Keratinocyte (primary cell): ENCODE data around the gene TRAF2. TPM values are rescaled to one million over a fixed set of nuclear protein-coding genes. Genes with fewer than 3 reads are reported as not detected.

Source experiments
- DNase-seq: peaks from one replicate; pipeline ENCODE4 v3.0.0-alpha.2; 2011; ENCODE audit warnings: low read depth, missing footprints, low spot score
- FAIRE-seq: peaks from 2 replicates; lab custom pipeline; 2011; peaks lifted over from hg19 to GRCh38; lab: Jason Lieb, UNC
- H2AFZ ChIP-seq: 2 replicates; pipeline ENCODE4 v1.6.0; 2012; ENCODE audit warnings: low read length, control low read depth, inconsistent platforms; ENCODE audit not compliant: control insufficient read depth
- H3K27ac ChIP-seq: 2 replicates; pipeline ENCODE4 v1.5.1; 2011; ENCODE audit warnings: low read length; ENCODE audit not compliant: control insufficient read depth, insufficient read depth
- H3K27me3 ChIP-seq: 3 replicates; pipeline ENCODE4 v1.6.0; 2011; ENCODE audit warnings: low read length; ENCODE audit not compliant: control insufficient read depth, insufficient read depth; ENCODE audit errors: extremely low read depth
- H3K36me3 ChIP-seq, 2 experiments: 2 replicates in 1 of 2; 3 replicates in 1 of 2; pipeline ENCODE4 v1.5.1; 2011; ENCODE audit warnings: low read length in 2 of 2, mild to moderate bottlenecking in 1 of 2; ENCODE audit not compliant: control insufficient read depth in 2 of 2, insufficient read depth in 2 of 2; ENCODE audit errors: extremely low read depth in 1 of 2
- H3K4me1 ChIP-seq: 3 replicates; pipeline ENCODE4 v1.5.1; 2011; ENCODE audit warnings: low read length; ENCODE audit not compliant: control insufficient read depth, insufficient read depth; ENCODE audit errors: extremely low read depth
- H3K4me2 ChIP-seq: 3 replicates; pipeline ENCODE4 v1.6.0; 2011; ENCODE audit warnings: low read depth, low read length; ENCODE audit not compliant: control insufficient read depth, insufficient read depth; ENCODE audit errors: extremely low read depth
- H3K4me3 ChIP-seq, 3 experiments: fragments of 200-600 bp in 1 of 3; sonication (generic) in 1 of 3; 2 replicates in 2 of 3; 3 replicates in 1 of 3; pipeline ENCODE4 v1.5.1; 2011 to 2016; ENCODE audit warnings: low read length in 3 of 3, mild to moderate bottlenecking in 3 of 3, control low read depth in 2 of 3, inconsistent platforms in 1 of 3, low read depth in 1 of 3, mixed read lengths in 1 of 3, mixed run types in 1 of 3, moderate library complexity in 1 of 3; ENCODE audit not compliant: control insufficient read depth in 2 of 3, insufficient read depth in 2 of 3; ENCODE audit errors: extremely low read depth in 1 of 3
- H3K79me2 ChIP-seq: 2 replicates; pipeline ENCODE4 v1.6.0; 2012; ENCODE audit warnings: low read length; ENCODE audit not compliant: control insufficient read depth, insufficient read depth
- H3K9ac ChIP-seq: 3 replicates; pipeline ENCODE4 v1.6.0; 2011; ENCODE audit warnings: low read length; ENCODE audit not compliant: control insufficient read depth, insufficient read depth; ENCODE audit errors: extremely low read depth
- H3K9me1 ChIP-seq: 3 replicates; pipeline ENCODE4 v1.6.0; 2011; ENCODE audit warnings: low read length; ENCODE audit not compliant: control insufficient read depth, insufficient read depth; ENCODE audit errors: extremely low read depth
- H3K9me3 ChIP-seq: 2 replicates; pipeline ENCODE4 v1.5.1; 2012; ENCODE audit warnings: low read depth, low read length; ENCODE audit not compliant: control insufficient read depth
- H4K20me1 ChIP-seq: 3 replicates; pipeline ENCODE4 v1.6.0; 2011; ENCODE audit warnings: low read length; ENCODE audit not compliant: control insufficient read depth, insufficient read depth; ENCODE audit errors: extremely low read depth
- CTCF ChIP-seq, 3 experiments: IDR thresholded peaks in 1 of 3; conservative IDR thresholded peaks in 1 of 3; optimal IDR thresholded peaks in 1 of 3; 2 replicates in 2 of 3; 3 replicates in 1 of 3; pipeline versions ENCODE3 to v1.5.1; 2011; ENCODE audit warnings: low read length in 3 of 3, mild to moderate bottlenecking in 3 of 3, moderate library complexity in 2 of 3, control low read depth in 1 of 3, inconsistent platforms in 1 of 3; ENCODE audit not compliant: insufficient read depth in 2 of 3; ENCODE audit errors: extremely low read depth in 1 of 3
- EZH2 ChIP-seq: IDR thresholded peaks from one replicate; pipeline ENCODE4 v1.6.1; 2012; ENCODE audit warnings: inconsistent platforms, mild to moderate bottlenecking, low read length, moderate library complexity
- dilution Hi-C: fragments of 300-500 bp; cut with MboI; formaldehyde crosslinking; loops from one replicate; pipeline ENCODE4 v1.7.0; 2020; ENCODE audit warnings: low sequenced_read_pairs; ENCODE audit not compliant: extremely low pct_ligation_motif_present
- polyA plus RNA-seq, 5 experiments: library from polyadenylated mRNA; depleted of rRNA in 3 of 5; stranded (reverse) in 3 of 5; stranded (forward) in 1 of 5; unstranded in 1 of 5; fragments of >200 nt; gene quantifications; 1 replicate in 1 of 5; 2 replicates in 3 of 5; 3 replicates in 1 of 5; pipeline versions ENCODE4 v1.2.1 to v1.2.3, GENCODE V29; 2011 to 2012; ENCODE audit warnings: missing spikeins in 2 of 5, low read depth in 1 of 5, low replicate concordance in 1 of 5

TRAF2 gene
- polyA plus RNA-seq, 1 donor (not counting 4 experiments of a cell fraction or from before 2014, with no cell fraction given): 9.9 TPM

GRCh38 chr9:136921307-136921706 lies 35.0 kb downstream of the TRAF2 start:
- Histone ChIP-seq H4K20me1 (no peaks in the 10 kb centered on the region), H3K9ac (no peak overlapping the region), H3K4me3 (no peak overlapping the region), H3K9me1 (no peaks in the 10 kb centered on the region), H3K4me2 (no peak overlapping the region), H3K79me2 (peaks cover 5% of the 10 kb centered on the region), H3K27ac (no peak overlapping the region), H3K9me3 (no peaks in the 10 kb centered on the region), H3K36me3 (peaks cover 22 to 52% of the 10 kb centered on the region in 2 experiments), H3K27me3 (no peaks in the 10 kb centered on the region), H2AFZ (no peak overlapping the region), H3K4me1 (no peaks in the 10 kb centered on the region)
- DNase-seq: no peak
- FAIRE-seq: no peak
- dilution Hi-C loops: no loop called here
- TF ChIP-seq CTCF (optimal IDR thresholded peaks at IDR 0.05 in 1 of 3, IDR thresholded peaks at IDR 0.05 in 1 of 3, conservative IDR thresholded peaks at IDR 0.05 in 1 of 3; ENCODE audit: extremely low read depth in 1 of 3, insufficient read depth in 2 of 3, low read length in 3 of 3): no peak
- no peak for TF ChIP-seq EZH2

- FAIRE-seq: no peak
- H3K9me3 ChIP-seq: no peaks in the 10 kb centered on the region
- no peak overlapping the region for H3K9ac ChIP-seq
- H3K27ac ChIP-seq: no peak overlapping the region
- H3K4me2 ChIP-seq: no peak overlapping the region
- no peaks in the 10 kb centered on the region for H4K20me1 ChIP-seq
- H3K4me1 ChIP-seq: no peaks in the 10 kb centered on the region
- H3K4me3 ChIP-seq: no peak overlapping the region
- no peaks in the 10 kb centered on the region for H3K9me1 ChIP-seq
- H3K36me3 ChIP-seq: peaks cover 22 to 50% of the 10 kb centered on the region in 2 experiments
- TF ChIP-seq EZH2: no peak
- TF ChIP-seq CTCF (optimal IDR thresholded peaks at IDR 0.05 in 1 of 3, IDR thresholded peaks at IDR 0.05 in 1 of 3, conservative IDR thresholded peaks at IDR 0.05 in 1 of 3; ENCODE audit: extremely low read depth in 1 of 3, insufficient read depth in 2 of 3, low read length in 3 of 3): no peak
- no peaks in the 10 kb centered on the region for H3K27me3 ChIP-seq
- no peak for DNase-seq
- peaks cover 2% of the 10 kb centered on the region for H3K79me2 ChIP-seq
- no peak overlapping the region for H2AFZ ChIP-seq
- dilution Hi-C loops: no loop called here
Observed at GRCh38 chr9:136921718-136922117, 35.4 kb downstream of the TRAF2 start.
